Kidney (tissue), 14 donors: ENCODE measurements around the gene ADAMTS10. TPM values are rescaled to one million over a fixed set of nuclear protein-coding genes. Genes with fewer than 3 reads are reported as not detected.

Source experiments
- DNase-seq, 5 donors: peaks; one replicate each; pipeline ENCODE4 v3.0.0-alpha.2; 2013 to 2020
- FAIRE-seq: peaks from 2 replicates; lab custom pipeline; 2012; peaks lifted over from hg19 to GRCh38; lab: Jason Lieb, UNC
- H3K27ac ChIP-seq, 2 donors: one replicate each; pipeline ENCODE4 v1.7.0; 2013; ENCODE audit warnings: low read depth in 2 of 2, low read length in 2 of 2, inconsistent platforms in 1 of 2
- H3K27me3 ChIP-seq: one replicate; pipeline ENCODE4 v1.7.1; 2013; ENCODE audit warnings: low read length, inconsistent platforms; ENCODE audit not compliant: control insufficient read depth, insufficient read depth
- H3K36me3 ChIP-seq, 3 donors: one replicate each; pipeline versions ENCODE4 v1.7.0 to v1.7.1; 2013; ENCODE audit warnings: low read length in 3 of 3, control low read depth in 1 of 3, inconsistent platforms in 1 of 3; ENCODE audit not compliant: insufficient read depth in 3 of 3, control insufficient read depth in 2 of 3
- H3K4me1 ChIP-seq, 3 donors: one replicate each; pipeline versions ENCODE4 v1.7.0 to v1.7.1; 2013; ENCODE audit warnings: low read length in 3 of 3, inconsistent platforms in 1 of 3, low read depth in 1 of 3; ENCODE audit not compliant: control insufficient read depth in 2 of 3, insufficient read depth in 2 of 3
- H3K4me3 ChIP-seq, 3 donors: one replicate each; pipeline versions ENCODE4 v1.7.0 to v1.8.1; 2013; ENCODE audit warnings: low read length in 3 of 3, control low read depth in 1 of 3, inconsistent platforms in 1 of 3
- H3K9ac ChIP-seq, 3 donors: one replicate each; pipeline versions ENCODE4 v1.7.0 to v1.7.1; 2013; ENCODE audit warnings: low read length in 3 of 3, control low read depth in 1 of 3, inconsistent platforms in 1 of 3
- H3K9me3 ChIP-seq, 3 donors: one replicate each; pipeline versions ENCODE4 v1.7.0 to v1.7.1; 2013; ENCODE audit warnings: low read length in 3 of 3, control low read depth in 1 of 3, inconsistent platforms in 1 of 3; ENCODE audit not compliant: control insufficient read depth in 2 of 3, insufficient read depth in 1 of 3
- intact Hi-C: fragments of 100-400 bp; cut with DNase I; formaldehyde crosslinking; loops from one replicate; pipeline ENCODE4 v1.11.1; 2022
- polyA plus RNA-seq: library from polyadenylated mRNA; stranded (reverse); fragments of 350-450 nt; fragmentation: Illumina TruSeq; extraction: RNeasy Lipid Tissue Mini Kit (QIAGEN cat#74804); gene quantifications from one replicate; pipeline ENCODE4 v1.2.3, GENCODE V29; 2014; ENCODE audit warnings: low read depth, low replicate concordance; ENCODE audit not compliant: insufficient read depth
- total RNA-seq: library from RNA; stranded (reverse); fragmentation: NEBNext Ultra II Directional; extraction: Animal tissue kit (Norgen Biotek cat#: 25700); gene quantifications from one replicate; pipeline ENCODE4 v1.2.1, GENCODE V29; 2021
- TF ChIP-seq, protein P1 (sequence below): IDR thresholded peaks from 3 replicates; pipeline ENCODE4 v1.5.1; 2012; ENCODE audit warnings: mild to moderate bottlenecking, moderate library complexity, borderline replicate concordance; ENCODE audit not compliant: insufficient read depth; ENCODE audit errors: extremely low read depth
- donor health status: control.
- donor health status: control.
- donor health status: control.
- donor health status: control.
- donor health status: control.
- donor health status: DM: yes; HTN: yes; CAD: no.
- donor health status: Normal renal cell carcinoma (clear cell type).

ADAMTS10 gene
- total and polyA plus RNA-seq, 2 donors from 2014 or later = 8.9 to 48.8 TPM

DNA sequence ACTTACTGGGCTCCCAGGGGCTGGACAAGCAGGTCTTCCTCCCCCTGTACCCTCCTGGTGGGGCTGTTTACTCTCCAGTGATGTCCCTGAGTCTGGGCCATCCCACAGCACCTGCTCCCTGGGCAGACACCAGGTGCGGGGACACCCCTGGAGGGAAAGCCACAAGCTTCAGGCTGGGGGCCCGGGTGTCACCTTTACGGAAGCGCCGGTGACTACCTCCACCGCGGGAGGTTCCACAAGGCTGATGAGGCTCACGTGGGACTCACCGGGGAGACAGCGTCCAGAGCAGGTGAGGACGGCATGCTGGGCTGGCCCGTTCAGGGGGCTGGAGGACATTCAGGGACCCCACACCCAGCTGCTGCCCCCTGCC lies 44.8 kb upstream of the ADAMTS10 start:
- no peaks in the 10 kb centered on the region for H3K9me3 ChIP-seq
- DNase-seq (no peak), FAIRE-seq (no peak)
- no peaks in the 10 kb centered on the region for H3K27me3 ChIP-seq
- H3K4me1 ChIP-seq = no peaks in the 10 kb centered on the region
- TF ChIP-seq, protein P1, sequence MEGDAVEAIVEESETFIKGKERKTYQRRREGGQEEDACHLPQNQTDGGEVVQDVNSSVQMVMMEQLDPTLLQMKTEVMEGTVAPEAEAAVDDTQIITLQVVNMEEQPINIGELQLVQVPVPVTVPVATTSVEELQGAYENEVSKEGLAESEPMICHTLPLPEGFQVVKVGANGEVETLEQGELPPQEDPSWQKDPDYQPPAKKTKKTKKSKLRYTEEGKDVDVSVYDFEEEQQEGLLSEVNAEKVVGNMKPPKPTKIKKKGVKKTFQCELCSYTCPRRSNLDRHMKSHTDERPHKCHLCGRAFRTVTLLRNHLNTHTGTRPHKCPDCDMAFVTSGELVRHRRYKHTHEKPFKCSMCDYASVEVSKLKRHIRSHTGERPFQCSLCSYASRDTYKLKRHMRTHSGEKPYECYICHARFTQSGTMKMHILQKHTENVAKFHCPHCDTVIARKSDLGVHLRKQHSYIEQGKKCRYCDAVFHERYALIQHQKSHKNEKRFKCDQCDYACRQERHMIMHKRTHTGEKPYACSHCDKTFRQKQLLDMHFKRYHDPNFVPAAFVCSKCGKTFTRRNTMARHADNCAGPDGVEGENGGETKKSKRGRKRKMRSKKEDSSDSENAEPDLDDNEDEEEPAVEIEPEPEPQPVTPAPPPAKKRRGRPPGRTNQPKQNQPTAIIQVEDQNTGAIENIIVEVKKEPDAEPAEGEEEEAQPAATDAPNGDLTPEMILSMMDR = no peak
- no peaks in the 10 kb centered on the region for H3K36me3 ChIP-seq
- H3K4me3 ChIP-seq = no peak overlapping the region
- no peak overlapping the region for H3K27ac ChIP-seq
- intact Hi-C loops = loop anchor here (10.0 kb wide), 1 partner anchor 419 kb away; no protein-coding TSS in a partner anchor
- no peak overlapping the region for H3K9ac ChIP-seq

DNA sequence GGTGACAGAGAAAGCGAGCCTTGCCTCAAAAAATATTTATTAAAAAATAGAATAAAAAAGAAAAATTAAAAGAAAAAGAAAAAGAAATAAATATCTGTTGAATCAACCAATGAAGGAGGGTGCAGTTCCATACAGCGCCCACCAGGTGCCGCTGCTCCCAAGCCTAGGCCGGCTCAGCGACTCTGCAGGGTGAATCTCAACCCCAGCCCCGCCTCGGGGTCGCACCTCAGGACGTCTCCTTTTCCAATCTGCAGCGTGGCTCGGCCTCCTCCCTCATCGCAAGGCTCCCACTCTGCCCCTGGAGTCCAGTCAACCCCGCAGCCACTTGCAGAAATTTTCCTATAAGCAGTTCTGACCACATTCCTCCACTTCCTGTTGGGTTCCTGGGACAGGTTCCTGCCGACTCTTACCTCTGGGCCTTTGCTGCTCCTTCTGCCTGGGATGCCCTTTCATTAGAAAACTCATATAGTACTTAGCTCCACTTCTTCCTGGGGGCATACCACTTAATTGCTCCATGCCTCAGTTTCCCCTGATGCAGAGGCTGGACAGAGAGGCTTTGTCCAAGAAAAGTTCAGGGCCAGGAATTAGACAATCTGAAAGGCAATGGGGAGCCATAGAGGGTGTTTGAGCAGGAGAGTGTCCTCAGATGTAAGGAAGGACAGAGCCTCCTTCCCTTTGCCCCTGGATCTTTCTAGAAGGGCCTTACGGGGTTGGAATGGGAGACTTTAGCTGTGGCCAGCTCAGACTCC lies 44.2 kb upstream of the ADAMTS10 start:
- Histone ChIP-seq H3K4me3 (no peak overlapping the region), H3K9ac (no peak overlapping the region), H3K9me3 (no peaks in the 10 kb centered on the region), H3K27me3 (no peaks in the 10 kb centered on the region), H3K27ac (no peak overlapping the region), H3K36me3 (no peaks in the 10 kb centered on the region), H3K4me1 (no peaks in the 10 kb centered on the region)
- TF ChIP-seq, protein P1 = peak; percentile 92
- peak; percentile 64 to 84 (median 67) for DNase-seq
- FAIRE-seq = no peak
- intact Hi-C loops = loop anchor here (10.0 kb wide), 1 partner anchor 420 kb away; no protein-coding TSS in a partner anchor

DNA sequence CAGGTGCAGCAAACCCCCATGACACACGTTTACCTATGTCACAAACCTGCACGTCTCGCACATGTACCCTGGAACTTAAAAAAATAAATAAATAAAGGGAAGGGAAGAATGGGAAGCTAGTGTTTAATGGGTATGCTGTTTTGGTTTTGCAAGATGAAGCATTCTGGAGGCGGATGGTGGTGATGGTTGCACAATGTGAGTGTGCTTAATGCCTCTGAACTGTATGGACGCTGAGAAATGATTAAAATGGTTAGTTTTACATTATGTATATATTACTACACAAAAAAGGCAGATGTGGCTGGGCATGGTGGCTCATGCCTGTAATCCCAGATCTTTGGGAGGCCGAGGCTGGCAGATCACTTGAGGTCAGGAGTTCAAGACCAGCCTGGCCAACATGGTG lies 37.7 kb upstream of the ADAMTS10 start:
- no peak overlapping the region for H3K9ac ChIP-seq
- TF ChIP-seq, protein P1 = no peak
- FAIRE-seq = no peak
- no peaks in the 10 kb centered on the region for H3K36me3 ChIP-seq
- H3K27me3 ChIP-seq = no peaks in the 10 kb centered on the region
- intact Hi-C loops = no loop called here
- H3K4me3 ChIP-seq = no peak overlapping the region
- H3K27ac ChIP-seq = no peak overlapping the region
- no peaks in the 10 kb centered on the region for H3K4me1 ChIP-seq
- H3K9me3 ChIP-seq = no peaks in the 10 kb centered on the region
- no peak for DNase-seq
